ENCODE measurements around the gene TAGLN2.
A peak's percentile ranks its signal among the peaks of the same experiment; 100 is the strongest.

Gene TAGLN2

GRCh38 chr1:159924791-159925718 is at the start of gene TAGLN2:
Gene TAGLN2, minus strand, starts transcription at chr1:159925507. Its CDS starts 4,998 bp downstream, at chr1:159920509.
- peak; percentile 91 for DNase-seq (ENCODE audit: low read depth)

- no peak for DNase-seq (ENCODE audit: low read depth)
These were observed 49.2 kb upstream of the TAGLN2 start for GRCh38 chr1:159974350-159974965.

DNA sequence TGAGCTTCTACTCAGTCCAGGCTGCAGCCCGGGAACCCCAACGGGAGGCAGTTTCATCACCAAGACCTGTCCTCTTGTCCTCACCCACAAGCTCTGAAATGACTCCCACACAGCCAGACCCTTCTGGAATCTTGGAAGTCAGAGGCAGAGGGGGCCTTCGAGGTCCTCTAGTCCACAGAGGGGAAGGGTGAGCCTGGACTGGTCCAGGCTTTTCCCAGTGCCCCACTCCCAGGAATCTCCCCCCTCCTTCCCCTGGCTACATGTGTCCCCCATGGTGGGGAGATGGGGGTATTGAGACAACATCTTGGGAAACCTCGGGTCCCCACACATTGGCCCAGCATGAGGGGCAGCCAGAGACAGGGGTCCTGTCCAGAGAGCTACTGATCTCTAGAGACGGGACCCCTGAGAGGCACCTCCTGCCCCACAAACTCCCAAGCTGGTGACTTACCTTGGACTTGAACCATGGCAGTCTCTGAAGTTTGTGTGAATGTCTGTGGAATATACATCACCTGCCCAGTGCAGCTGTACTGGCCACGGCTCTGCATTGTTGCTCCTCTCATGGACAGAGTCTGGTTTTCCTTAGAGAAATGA is 48.1 kb upstream of the TAGLN2 start:
- no peak for DNase-seq (ENCODE audit: low read depth)

- DNase-seq (ENCODE audit: low read depth) = no peak
These were observed 47.3 kb upstream of the TAGLN2 start for GRCh38 chr1:159972443-159973205.

- DNase-seq (ENCODE audit: low read depth) = no peak
These were observed 45.6 kb upstream of the TAGLN2 start for GRCh38 chr1:159970932-159971342.

DNA sequence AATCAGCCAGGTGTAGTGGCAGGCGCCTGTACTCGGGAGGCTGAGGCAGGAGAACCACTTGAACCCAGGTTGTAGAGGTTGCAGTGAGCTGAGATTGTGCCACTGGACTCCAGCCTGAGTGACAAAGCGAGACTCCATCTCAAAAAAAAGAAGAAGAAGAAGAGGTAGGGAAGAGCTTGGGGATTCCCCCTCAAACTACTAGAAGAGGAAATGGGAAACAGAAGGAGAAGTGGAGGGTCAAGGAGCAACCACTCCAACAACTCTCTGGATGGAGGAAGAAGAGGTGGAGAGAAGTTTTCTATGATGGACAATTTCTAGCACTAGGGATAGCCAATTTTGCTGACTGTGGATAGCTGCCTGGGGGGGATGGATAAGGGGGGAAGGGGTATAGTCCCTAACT is 43.6 kb upstream of the TAGLN2 start:
- DNase-seq (ENCODE audit: low read depth) = no peak

DNA sequence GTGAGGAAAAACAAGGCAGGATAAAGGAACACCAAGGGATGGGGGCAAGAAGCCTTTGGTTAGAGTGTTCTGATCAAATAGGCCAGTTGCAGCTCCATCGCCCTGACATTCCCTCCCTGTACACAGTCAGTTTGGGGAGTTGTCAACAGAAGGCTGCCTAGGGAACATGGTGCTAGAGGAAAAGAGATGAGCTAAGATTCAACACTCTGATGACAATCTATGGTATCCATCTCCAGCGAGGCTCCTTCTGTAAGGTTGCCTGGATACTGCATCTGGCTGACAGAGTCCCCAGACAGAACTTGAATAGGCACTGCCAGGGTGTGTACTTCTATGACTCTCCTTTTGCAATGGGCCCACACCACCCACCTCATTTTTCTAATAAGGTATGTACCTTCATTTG is 40.0 kb upstream of the TAGLN2 start:
- no peak for DNase-seq (ENCODE audit: low read depth)

DNA sequence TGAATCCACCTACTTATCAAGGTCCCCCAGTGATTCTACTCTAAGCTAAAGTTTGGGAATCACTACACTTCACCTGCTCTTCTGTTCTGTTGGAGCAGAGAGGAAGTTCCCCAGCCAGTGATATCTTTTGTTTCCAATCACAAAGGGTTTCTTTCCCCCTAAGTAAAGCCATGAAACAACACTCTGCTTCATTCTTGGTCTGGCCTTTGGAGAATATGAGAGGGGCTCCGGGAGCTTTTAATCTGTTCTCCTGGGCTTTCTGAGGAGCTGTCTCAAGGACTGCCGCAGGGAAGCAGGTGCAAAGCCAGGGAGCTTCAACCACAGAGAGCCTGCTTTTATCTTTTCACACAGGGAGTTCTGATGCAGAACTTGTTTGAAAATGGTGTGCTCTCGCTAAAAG is 38.8 kb upstream of the TAGLN2 start:
- DNase-seq (ENCODE audit: low read depth) = no peak

- no peak for DNase-seq (ENCODE audit: low read depth)
These were observed 36.9 kb upstream of the TAGLN2 start for GRCh38 chr1:159962176-159962575.

DNA sequence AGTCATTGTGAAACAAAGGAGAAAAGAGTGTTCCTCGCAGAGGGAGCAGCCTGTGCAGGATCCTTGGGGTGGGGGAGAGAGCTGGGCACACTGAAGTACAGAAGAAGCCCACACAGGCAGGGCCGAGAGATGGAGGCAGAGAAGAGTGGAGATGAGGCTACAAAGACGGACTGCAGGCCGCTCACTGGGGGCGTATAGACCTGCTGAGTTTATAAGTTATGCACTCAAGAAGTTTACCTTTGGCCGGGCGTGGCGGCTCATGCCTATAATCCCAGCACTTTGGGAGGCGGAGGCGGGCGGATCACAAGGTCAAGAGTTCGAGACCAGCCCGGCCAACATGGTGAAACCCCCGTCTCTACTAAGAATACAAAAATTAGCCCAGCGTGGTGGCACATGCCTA is 36.3 kb upstream of the TAGLN2 start:
- no peak for DNase-seq (ENCODE audit: low read depth)

DNA sequence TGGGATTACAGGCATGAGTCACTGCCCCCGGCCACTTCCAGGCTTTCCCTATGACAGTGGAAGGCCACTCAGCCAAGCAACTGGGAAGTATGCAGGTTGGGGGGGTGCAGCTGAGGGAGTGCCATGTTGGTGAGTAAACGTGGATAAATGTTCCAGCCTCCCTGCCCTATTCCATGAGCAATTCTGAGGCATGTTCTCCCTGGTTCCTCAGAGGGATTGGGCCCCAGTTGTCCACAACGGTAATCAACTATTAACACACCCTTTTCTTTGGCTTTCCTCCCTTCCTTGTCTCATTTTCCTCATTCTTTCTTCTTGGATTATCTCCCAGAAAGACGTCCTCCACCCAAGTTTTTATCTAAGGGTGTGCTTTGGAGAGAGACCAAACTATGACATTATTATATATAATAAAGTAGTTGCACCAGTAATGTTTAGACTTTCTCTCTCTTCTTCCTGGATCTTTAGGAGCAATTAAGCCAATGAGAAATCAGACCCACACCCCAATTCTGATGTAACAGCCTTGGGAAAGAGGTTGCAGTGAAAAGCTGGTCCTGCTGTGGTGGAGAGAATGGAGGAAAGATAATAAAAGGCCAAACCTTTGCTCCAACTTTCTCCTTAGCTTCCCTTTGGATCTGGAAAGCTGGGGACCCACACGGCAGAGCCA is 35.5 kb upstream of the TAGLN2 start:
- DNase-seq (ENCODE audit: low read depth) = no peak

- DNase-seq (ENCODE audit: low read depth) = no peak
These were observed 34.1 kb upstream of the TAGLN2 start for GRCh38 chr1:159959451-159959850.

GRCh38 chr1:159958719-159959380 is 33.5 kb upstream of the TAGLN2 start:
- no peak for DNase-seq (ENCODE audit: low read depth)

DNA sequence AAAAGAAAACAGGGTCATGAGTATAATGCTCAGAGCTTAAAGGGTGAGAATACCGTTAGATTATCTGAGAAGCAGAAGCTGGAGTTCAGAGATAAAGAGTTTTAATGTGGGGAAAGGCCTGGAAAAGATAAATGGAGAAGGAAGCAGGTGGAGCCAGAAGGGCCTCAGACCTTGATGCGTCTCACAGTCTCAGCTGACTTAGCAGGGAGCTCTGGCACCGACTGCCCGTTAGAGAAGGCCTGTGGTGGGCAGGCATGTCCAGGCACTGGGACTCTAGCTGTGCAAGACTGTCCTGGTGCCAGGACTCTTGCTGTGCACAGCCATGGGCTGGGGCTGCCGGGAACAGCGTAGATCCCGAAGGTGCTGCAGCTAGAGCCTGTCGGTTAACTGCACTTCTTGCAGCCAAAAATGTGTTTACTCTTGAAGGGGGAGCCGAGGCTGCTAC is 32.5 kb upstream of the TAGLN2 start:
- DNase-seq (ENCODE audit: low read depth) = no peak

DNA sequence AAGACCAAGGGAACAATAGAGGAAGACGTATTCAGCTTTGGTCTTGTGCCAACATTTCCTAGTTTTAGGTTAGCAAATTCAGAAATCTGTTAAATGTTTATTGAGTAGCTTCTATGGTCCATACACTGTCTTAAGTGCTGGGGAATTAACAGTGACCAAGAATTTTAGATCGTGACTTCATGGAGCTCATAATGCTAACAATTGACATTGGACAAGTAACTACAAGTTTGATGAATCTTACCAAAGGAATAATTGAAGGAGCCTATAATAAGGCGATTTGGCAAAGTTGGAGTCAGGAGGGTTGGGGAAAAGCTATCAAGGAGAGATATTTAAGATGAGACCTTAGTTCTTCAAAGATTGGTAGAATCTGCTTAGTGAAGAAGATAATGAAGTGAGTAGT is 30.1 kb upstream of the TAGLN2 start:
- no peak for DNase-seq (ENCODE audit: low read depth)

DNA sequence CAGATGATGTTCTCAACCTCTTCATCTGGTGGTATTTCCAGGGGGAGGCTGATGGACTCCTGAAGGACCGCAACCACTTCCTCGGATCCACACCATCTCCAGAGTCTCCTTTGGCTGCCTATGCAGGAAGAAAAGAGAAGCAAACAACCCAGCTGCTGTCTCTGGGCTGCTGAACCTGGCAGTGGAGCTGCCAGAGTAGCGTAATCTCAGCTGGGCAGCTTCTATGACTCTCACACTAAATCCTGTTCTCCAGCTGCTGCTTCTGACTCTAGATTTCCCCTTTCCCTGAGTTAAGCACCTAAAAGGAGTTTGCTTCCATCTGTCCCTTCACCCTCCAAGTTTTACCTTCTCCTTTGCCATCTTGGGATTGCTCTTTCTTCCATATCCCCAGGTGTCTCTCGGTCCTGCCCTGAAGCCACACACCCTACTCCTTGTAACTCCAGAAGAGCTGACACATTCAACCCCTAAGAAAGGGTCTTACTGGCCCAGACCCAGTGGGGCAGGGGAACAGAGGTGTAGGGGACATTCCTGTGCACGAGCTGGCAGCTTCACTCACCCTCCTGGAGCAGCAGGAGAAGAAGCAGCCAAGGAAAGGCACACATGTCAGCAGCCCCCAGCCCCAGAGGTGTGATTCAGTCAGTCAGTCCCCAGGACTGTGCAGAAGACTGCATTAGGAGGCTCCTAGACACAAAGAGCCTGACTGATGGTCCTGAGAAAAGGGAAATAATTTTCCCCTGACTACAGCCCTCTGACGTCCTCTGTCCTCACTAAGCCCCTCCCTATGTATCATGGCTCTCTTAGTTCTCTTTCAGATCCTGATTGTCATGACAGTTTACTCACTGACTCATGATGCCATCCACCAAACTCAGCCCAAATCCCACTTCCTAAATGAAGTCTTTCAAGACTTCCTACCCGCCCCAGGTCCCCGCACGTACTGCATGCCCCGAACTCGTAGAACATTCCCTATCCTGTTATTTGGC is 28.5 kb upstream of the TAGLN2 start, which contains the start of gene SLAMF9:
SLAMF9 (minus strand) TSS at position 702 of the 980 bp plus-strand sequence; CDS start at position 602, 100 bp downstream.
- no peak for DNase-seq (ENCODE audit: low read depth)

DNA sequence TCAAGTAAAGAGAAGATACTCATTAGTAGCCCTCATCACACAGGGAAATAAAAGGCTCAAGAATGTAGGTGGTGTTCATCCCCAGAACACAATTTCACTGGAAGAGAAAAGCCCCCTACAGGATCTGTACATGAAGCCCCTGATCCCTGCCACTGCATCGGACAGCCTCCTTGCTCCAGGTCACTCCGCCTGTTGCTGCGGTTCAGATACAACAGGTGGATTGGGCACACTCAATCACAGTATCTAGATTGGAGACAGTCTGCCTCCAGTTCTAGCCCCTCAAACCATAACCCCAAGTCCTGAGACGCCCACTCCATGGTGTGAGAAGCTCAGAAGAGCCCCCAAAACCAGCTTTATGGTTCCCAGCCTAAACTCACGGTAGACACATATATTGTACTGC is 27.6 kb upstream of the TAGLN2 start:
- no peak for DNase-seq (ENCODE audit: low read depth)

DNA sequence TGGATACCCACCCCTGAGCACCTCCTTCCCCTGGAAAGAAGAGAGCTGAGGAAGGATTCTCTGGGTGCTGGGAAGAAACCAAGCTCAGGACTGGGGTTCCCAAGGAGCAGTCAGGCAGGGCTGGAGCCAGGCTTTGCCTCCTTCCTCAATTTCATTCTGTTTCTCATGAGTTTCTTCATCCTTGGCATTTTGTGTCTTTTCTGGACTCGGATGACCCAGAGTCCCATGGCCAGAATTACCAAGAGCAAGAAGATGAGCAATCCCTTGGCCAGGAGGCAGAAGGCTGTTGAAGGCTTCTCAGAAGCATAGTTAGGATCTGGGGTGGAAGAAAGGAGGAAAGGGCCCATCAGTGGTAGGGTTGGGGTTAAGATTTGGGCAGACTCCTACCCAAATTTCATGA is 26.2 kb upstream of the TAGLN2 start:
- no peak for DNase-seq (ENCODE audit: low read depth)

- DNase-seq (ENCODE audit: low read depth) = no peak
These were observed 25.7 kb upstream of the TAGLN2 start for GRCh38 chr1:159951016-159951415.

DNA sequence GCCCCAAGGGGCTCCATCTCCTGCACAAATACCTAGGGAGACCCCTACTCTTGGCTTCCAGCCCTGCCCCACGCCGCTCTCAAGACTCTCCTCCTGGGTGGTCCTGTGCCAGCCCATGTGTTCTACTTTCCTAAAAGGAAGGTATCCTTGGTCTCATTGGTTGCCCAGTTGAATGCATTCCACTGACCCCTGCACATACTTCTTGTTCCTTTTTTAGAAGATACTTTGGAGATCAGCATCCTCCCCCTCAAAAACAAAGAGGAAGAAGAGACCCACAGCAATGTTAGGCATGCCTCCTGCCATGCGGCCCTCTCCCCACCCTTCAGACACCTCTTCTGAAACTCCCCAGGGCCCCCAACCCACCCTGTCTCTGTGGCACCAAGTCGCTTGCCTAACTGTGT is 24.7 kb upstream of the TAGLN2 start:
- DNase-seq (ENCODE audit: low read depth) = no peak

Measured in CMK (cell line).